GM12873 (cell line): ENCODE results near the gene CST9L.
A peak's percentile ranks its signal among the peaks of the same experiment; 100 is the strongest.

Experiments
- CTCF ChIP-seq: IDR thresholded peaks from 2 replicates; pipeline ENCODE4 v1.5.1; 2012; ENCODE audit warnings: low read depth, mild to moderate bottlenecking, moderate library complexity, low read length, control low read depth; ENCODE audit not compliant: insufficient read depth; ENCODE audit errors: missing control alignments

CST9L gene

GRCh38 chr20:23533161-23533560 is 35.1 kb downstream of the CST9L start:
- TF ChIP-seq CTCF, result no peak

GRCh38 chr20:23532533-23532932 is 35.8 kb downstream of the CST9L start:
- no peak for TF ChIP-seq CTCF

GRCh38 chr20:23530937-23531567 is 37.2 kb downstream of the CST9L start:
- TF ChIP-seq CTCF, result no peak

- no peak for TF ChIP-seq CTCF
Measured at GRCh38 chr20:23528867-23529431, 39.3 kb downstream of the CST9L start.

- TF ChIP-seq CTCF, result peak; percentile 20
Measured at GRCh38 chr20:23526850-23527249, 41.4 kb downstream of the CST9L start.

GRCh38 chr20:23524146-23524545 is 44.1 kb downstream of the CST9L start:
- no peak for TF ChIP-seq CTCF

- no peak for TF ChIP-seq CTCF
Measured at GRCh38 chr20:23520185-23520584, 48.1 kb downstream of the CST9L start.

GRCh38 chr20:23519556-23519955 is 48.7 kb downstream of the CST9L start:
- no peak for TF ChIP-seq CTCF
